ENCODE results near the gene KIF19. TPM values are rescaled to one million over a fixed set of nuclear protein-coding genes. Genes with fewer than 3 reads are reported as not detected.

The KIF19 gene
- polyA plus RNA-seq, 3 donors, result not detected

DNA sequence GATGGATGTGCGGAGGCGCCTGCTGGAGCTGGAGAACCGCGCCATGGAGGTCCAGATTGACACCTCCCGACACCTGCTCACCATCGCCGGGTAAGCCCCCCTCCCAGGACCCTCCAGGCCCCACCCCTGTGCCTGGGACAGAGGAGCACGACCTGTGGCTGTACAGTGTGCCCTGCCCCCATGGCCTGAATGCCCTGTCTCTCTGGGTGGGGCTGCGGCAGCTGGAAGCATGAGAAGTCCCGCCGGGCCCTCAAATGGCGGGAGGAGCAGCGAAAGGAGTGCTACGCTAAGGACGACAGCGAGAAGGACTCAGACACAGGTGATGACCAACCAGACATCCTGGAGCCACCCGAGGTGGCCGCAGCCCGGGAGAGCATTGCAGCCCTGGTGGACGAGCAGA lies 24.5 kb downstream of the KIF19 start:
- TF ChIP-seq, protein P1, sequence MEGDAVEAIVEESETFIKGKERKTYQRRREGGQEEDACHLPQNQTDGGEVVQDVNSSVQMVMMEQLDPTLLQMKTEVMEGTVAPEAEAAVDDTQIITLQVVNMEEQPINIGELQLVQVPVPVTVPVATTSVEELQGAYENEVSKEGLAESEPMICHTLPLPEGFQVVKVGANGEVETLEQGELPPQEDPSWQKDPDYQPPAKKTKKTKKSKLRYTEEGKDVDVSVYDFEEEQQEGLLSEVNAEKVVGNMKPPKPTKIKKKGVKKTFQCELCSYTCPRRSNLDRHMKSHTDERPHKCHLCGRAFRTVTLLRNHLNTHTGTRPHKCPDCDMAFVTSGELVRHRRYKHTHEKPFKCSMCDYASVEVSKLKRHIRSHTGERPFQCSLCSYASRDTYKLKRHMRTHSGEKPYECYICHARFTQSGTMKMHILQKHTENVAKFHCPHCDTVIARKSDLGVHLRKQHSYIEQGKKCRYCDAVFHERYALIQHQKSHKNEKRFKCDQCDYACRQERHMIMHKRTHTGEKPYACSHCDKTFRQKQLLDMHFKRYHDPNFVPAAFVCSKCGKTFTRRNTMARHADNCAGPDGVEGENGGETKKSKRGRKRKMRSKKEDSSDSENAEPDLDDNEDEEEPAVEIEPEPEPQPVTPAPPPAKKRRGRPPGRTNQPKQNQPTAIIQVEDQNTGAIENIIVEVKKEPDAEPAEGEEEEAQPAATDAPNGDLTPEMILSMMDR (IDR thresholded peaks at IDR 0.05), result no peak
- Histone ChIP-seq H3K4me2 (replicated peaks; ENCODE audit: extremely low read depth, low read length, poor library complexity, severe bottlenecking) (no peak overlapping the region), H3K79me2 (ENCODE audit: insufficient read depth, low read length) (no peaks in the 10 kb centered on the region), H4K20me1 (ENCODE audit: insufficient read depth, low read length) (no peaks in the 10 kb centered on the region), H2AFZ (ENCODE audit: insufficient read depth, low read depth, low read length, poor library complexity, severe bottlenecking) (no peak overlapping the region), H3K9me3 (replicated peaks in 1 of 2; ENCODE audit: control insufficient read depth in 1 of 2, insufficient read depth in 1 of 2, low read length in 2 of 2) (peaks cover 0 to 3% of the 10 kb centered on the region in 2 donors), H3K36me3 (replicated peaks in 1 of 2; ENCODE audit: control insufficient read depth in 1 of 2, insufficient read depth in 2 of 2, low read length in 2 of 2) (no peaks in the 10 kb centered on the region), H3K4me3 (replicated peaks in 1 of 3; ENCODE audit: low read depth in 2 of 3, low read length in 3 of 3) (no peak overlapping the region), H3K27ac (ENCODE audit: low read depth in 1 of 2, low read length in 2 of 2) (no peak overlapping the region), H3K27me3 (ENCODE audit: control insufficient read depth in 2 of 2, insufficient read depth in 2 of 2, low read length in 2 of 2) (peaks cover 13 to 51% of the 10 kb centered on the region in 2 donors), H3K4me1 (ENCODE audit: control insufficient read depth in 1 of 2, insufficient read depth in 2 of 2, low read length in 2 of 2) (peaks cover 0 to 6% of the 10 kb centered on the region in 2 donors), H3K9ac (ENCODE audit: insufficient read depth, low read length, poor library complexity, severe bottlenecking) (no peak overlapping the region)
- peaks cover 6% of the 10 kb centered on the region for H3K4me1 Mint-ChIP-seq
- intact Hi-C loops (cut with micrococcal nuclease), result loop anchor here (5.0 to 10.0 kb wide), 2 partner anchors 46 to 138 kb away; partner anchors contain the start of gene TTYH2 (in 1 of the 2)
- peaks cover 0 to 7% (median 0%) of the 10 kb centered on the region in 7 donors for H3K9me3 Mint-ChIP-seq
- H3K4me3 Mint-ChIP-seq, result peak overlapping the region in 1 of 2 donors; percentile 28
- peak overlapping the region in 1 of 7 donors; percentile 34 for H3K27ac Mint-ChIP-seq
- peaks cover 52 to 63% (median 58%) of the 10 kb centered on the region in 3 donors for H3K27me3 Mint-ChIP-seq (ENCODE audit: low read depth in 3 of 3)
- no peaks in the 10 kb centered on the region for H3K36me3 Mint-ChIP-seq
- WGBS (ENCODE audit: insufficient coverage), result 89% methylated on average over 18 of the region's 20 CpGs
- DNase-seq, result no peak

DNA sequence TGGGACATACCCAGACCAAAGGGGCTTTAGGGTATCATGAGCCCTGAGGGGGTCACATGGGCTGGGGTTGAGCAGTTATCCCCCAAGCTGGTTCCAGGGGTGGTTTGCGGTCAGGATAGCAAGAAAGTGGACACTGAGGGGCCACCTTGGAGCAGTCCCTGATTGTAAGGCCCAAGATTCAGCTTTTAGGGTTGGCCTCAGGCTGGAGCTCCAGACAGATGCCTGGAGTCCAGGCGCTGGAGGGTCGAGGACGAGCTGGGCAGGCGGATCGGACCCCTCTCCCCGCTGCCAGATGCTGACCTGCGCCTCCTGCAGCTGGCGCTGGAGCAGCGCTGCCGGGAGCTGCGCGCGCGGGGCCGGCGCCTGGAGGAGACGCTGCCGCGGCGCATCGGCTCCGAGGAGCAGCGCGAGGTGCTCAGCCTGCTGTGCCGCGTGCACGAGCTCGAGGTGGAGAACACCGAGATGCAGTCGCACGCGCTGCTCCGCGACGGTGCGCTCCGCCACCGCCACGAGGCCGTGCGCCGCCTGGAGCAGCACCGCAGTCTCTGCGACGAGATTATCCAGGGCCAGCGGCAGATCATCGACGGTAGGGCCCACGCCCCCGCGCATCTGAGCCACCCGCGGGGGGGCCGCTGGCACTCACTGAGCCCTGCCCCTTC lies 25.7 kb downstream of the KIF19 start:
- H3K9ac ChIP-seq (ENCODE audit: insufficient read depth, low read length, poor library complexity, severe bottlenecking), result no peak overlapping the region
- no peak overlapping the region for H3K4me3 ChIP-seq (replicated peaks in 1 of 3; ENCODE audit: low read depth in 2 of 3, low read length in 3 of 3)
- no peaks in the 10 kb centered on the region for H3K79me2 ChIP-seq (ENCODE audit: insufficient read depth, low read length)
- TF ChIP-seq, protein P1 (IDR thresholded peaks at IDR 0.05), result no peak
- no peak overlapping the region for H3K27ac ChIP-seq (ENCODE audit: low read depth in 1 of 2, low read length in 2 of 2)
- WGBS (ENCODE audit: insufficient coverage), result 5% methylated on average over 55 of the region's 55 CpGs
- Mint-ChIP-seq H3K27me3 (ENCODE audit: low read depth in 3 of 3) (peaks cover 63 to 75% (median 66%) of the 10 kb centered on the region in 3 donors), H3K9me3 (peaks cover 0 to 12% (median 0%) of the 10 kb centered on the region in 7 donors), H3K4me3 (peak overlapping the region in 1 of 2 donors; percentile 53), H3K36me3 (no peaks in the 10 kb centered on the region), H3K4me1 (peaks cover 6% of the 10 kb centered on the region), H3K27ac (no peak overlapping the region)
- peaks cover 24 to 63% of the 10 kb centered on the region in 2 donors for H3K27me3 ChIP-seq (ENCODE audit: control insufficient read depth in 2 of 2, insufficient read depth in 2 of 2, low read length in 2 of 2)
- H4K20me1 ChIP-seq (ENCODE audit: insufficient read depth, low read length), result no peaks in the 10 kb centered on the region
- intact Hi-C loops (cut with micrococcal nuclease), result loop anchor here (5.0 to 10.0 kb wide), 2 partner anchors 47 to 139 kb away; partner anchors contain the start of gene TTYH2 (in 1 of the 2)
- DNase-seq, result no peak
- H2AFZ ChIP-seq (ENCODE audit: insufficient read depth, low read depth, low read length, poor library complexity, severe bottlenecking), result no peak overlapping the region
- peaks cover 0 to 3% of the 10 kb centered on the region in 2 donors for H3K9me3 ChIP-seq (replicated peaks in 1 of 2; ENCODE audit: control insufficient read depth in 1 of 2, insufficient read depth in 1 of 2, low read length in 2 of 2)
- H3K36me3 ChIP-seq (replicated peaks in 1 of 2; ENCODE audit: control insufficient read depth in 1 of 2, insufficient read depth in 2 of 2, low read length in 2 of 2), result no peaks in the 10 kb centered on the region
- peaks cover 0 to 8% of the 10 kb centered on the region in 2 donors for H3K4me1 ChIP-seq (ENCODE audit: control insufficient read depth in 1 of 2, insufficient read depth in 2 of 2, low read length in 2 of 2)
- H3K4me2 ChIP-seq (replicated peaks; ENCODE audit: extremely low read depth, low read length, poor library complexity, severe bottlenecking), result no peak overlapping the region

Measured in CD14-positive monocyte (primary cell).